ENCODE results near the gene HMGCS1.

The HMGCS1 gene

GRCh38 chr5:43275391-43275790 is 37.8 kb downstream of the HMGCS1 start:
- H3K4me2 ChIP-seq (ENCODE audit: insufficient read depth, low read length, poor library complexity, severe bottlenecking) = no peak overlapping the region
- H3K23ac ChIP-seq (ENCODE audit: low read depth, low read length, poor library complexity) = no peak overlapping the region
- no peak overlapping the region for H2BK120ac ChIP-seq (ENCODE audit: low read depth, low read length)
- no peak overlapping the region for H2BK5ac ChIP-seq (ENCODE audit: low read length)
- peaks cover 0 to 2% of the 10 kb centered on the region in 2 donors for H3K9me3 ChIP-seq (replicated peaks in 1 of 2; ENCODE audit: control insufficient read depth in 2 of 2, insufficient read depth in 1 of 2, low read depth in 1 of 2, low read length in 2 of 2)
- no peak overlapping the region for H3K27ac ChIP-seq (replicated peaks; ENCODE audit: low read length)
- H2BK15ac ChIP-seq (ENCODE audit: low read length) = no peak overlapping the region
- H3K18ac ChIP-seq (ENCODE audit: low read length) = no peak overlapping the region
- no peak overlapping the region for H2BK12ac ChIP-seq (ENCODE audit: low read length)
- no peak overlapping the region for H4K91ac ChIP-seq (ENCODE audit: low read depth, low read length, poor library complexity)
- no peak overlapping the region for H3K4ac ChIP-seq (ENCODE audit: low read length)
- H4K8ac ChIP-seq (ENCODE audit: low read depth, low read length) = no peak overlapping the region
- DNase-seq (ENCODE audit: low spot score) = no peak
- WGBS, 2 donors (ENCODE audit: extremely low coverage in 2 of 2, insufficient read length in 2 of 2, insufficient replicate concordance in 1 of 2) = no CpG with 5 or more reads among the region's 4 CpGs
- H3K27me3 ChIP-seq (ENCODE audit: control insufficient read depth in 3 of 3, insufficient read depth in 3 of 3, low read depth in 1 of 3, low read length in 3 of 3) = peaks cover 0 to 10% (median 0%) of the 10 kb centered on the region in 3 experiments
- H3K9ac ChIP-seq (ENCODE audit: low read depth, low read length, poor library complexity) = no peak overlapping the region
- no peak overlapping the region for H2AK5ac ChIP-seq (ENCODE audit: low read depth, low read length)
- no peaks in the 10 kb centered on the region for H3K79me1 ChIP-seq (ENCODE audit: low read depth, low read length)
- no peak overlapping the region for H3K4me3 ChIP-seq (ENCODE audit: low read length in 2 of 2)
- no peak overlapping the region for H3K14ac ChIP-seq (ENCODE audit: low read length)
- no peaks in the 10 kb centered on the region for H3K36me3 ChIP-seq (replicated peaks in 1 of 2; ENCODE audit: control insufficient read depth in 2 of 2, insufficient read depth in 2 of 2, low read length in 2 of 2)
- no peak overlapping the region for H2AFZ ChIP-seq (ENCODE audit: low read length)
- H3K4me1 ChIP-seq (ENCODE audit: control insufficient read depth in 2 of 2, insufficient read depth in 1 of 2, low read depth in 1 of 2, low read length in 2 of 2) = peaks cover 0 to 3% of the 10 kb centered on the region in 2 donors

- H2BK12ac ChIP-seq (ENCODE audit: low read length) = no peak overlapping the region
- H3K4me2 ChIP-seq (ENCODE audit: insufficient read depth, low read length, poor library complexity, severe bottlenecking) = no peak overlapping the region
- no peak overlapping the region for H3K14ac ChIP-seq (ENCODE audit: low read length)
- WGBS, 2 donors (ENCODE audit: extremely low coverage in 2 of 2, insufficient read length in 2 of 2, insufficient replicate concordance in 1 of 2) = no CpG with 5 or more reads among the region's 7 CpGs
- H3K27ac ChIP-seq (replicated peaks; ENCODE audit: low read length) = no peak overlapping the region
- no peak overlapping the region for H2BK15ac ChIP-seq (ENCODE audit: low read length)
- peaks cover 0 to 3% of the 10 kb centered on the region in 2 donors for H3K4me1 ChIP-seq (ENCODE audit: control insufficient read depth in 2 of 2, insufficient read depth in 1 of 2, low read depth in 1 of 2, low read length in 2 of 2)
- no peak overlapping the region for H4K91ac ChIP-seq (ENCODE audit: low read depth, low read length, poor library complexity)
- peaks cover 0 to 10% (median 0%) of the 10 kb centered on the region in 3 experiments for H3K27me3 ChIP-seq (ENCODE audit: control insufficient read depth in 3 of 3, insufficient read depth in 3 of 3, low read depth in 1 of 3, low read length in 3 of 3)
- no peaks in the 10 kb centered on the region for H3K36me3 ChIP-seq (replicated peaks in 1 of 2; ENCODE audit: control insufficient read depth in 2 of 2, insufficient read depth in 2 of 2, low read length in 2 of 2)
- H3K4ac ChIP-seq (ENCODE audit: low read length) = no peak overlapping the region
- no peak overlapping the region for H2AK5ac ChIP-seq (ENCODE audit: low read depth, low read length)
- no peak overlapping the region for H2AFZ ChIP-seq (ENCODE audit: low read length)
- H3K4me3 ChIP-seq (ENCODE audit: low read length in 2 of 2) = no peak overlapping the region
- no peak overlapping the region for H3K9ac ChIP-seq (ENCODE audit: low read depth, low read length, poor library complexity)
- H3K9me3 ChIP-seq (replicated peaks in 1 of 2; ENCODE audit: control insufficient read depth in 2 of 2, insufficient read depth in 1 of 2, low read depth in 1 of 2, low read length in 2 of 2) = peaks cover 0 to 2% of the 10 kb centered on the region in 2 donors
- H2BK120ac ChIP-seq (ENCODE audit: low read depth, low read length) = no peak overlapping the region
- H4K8ac ChIP-seq (ENCODE audit: low read depth, low read length) = no peak overlapping the region
- H3K18ac ChIP-seq (ENCODE audit: low read length) = no peak overlapping the region
- no peak overlapping the region for H2BK5ac ChIP-seq (ENCODE audit: low read length)
- no peak overlapping the region for H3K23ac ChIP-seq (ENCODE audit: low read depth, low read length, poor library complexity)
- H3K79me1 ChIP-seq (ENCODE audit: low read depth, low read length) = no peaks in the 10 kb centered on the region
- no peak for DNase-seq (ENCODE audit: low spot score)
Measured at GRCh38 chr5:43274435-43275114, 38.6 kb downstream of the HMGCS1 start.

- no peak overlapping the region for H3K9ac ChIP-seq (ENCODE audit: low read depth, low read length, poor library complexity)
- H2AFZ ChIP-seq (ENCODE audit: low read length) = no peak overlapping the region
- no peak overlapping the region for H3K18ac ChIP-seq (ENCODE audit: low read length)
- H3K27ac ChIP-seq (replicated peaks; ENCODE audit: low read length) = no peak overlapping the region
- H3K23ac ChIP-seq (ENCODE audit: low read depth, low read length, poor library complexity) = no peak overlapping the region
- H3K9me3 ChIP-seq (replicated peaks in 1 of 2; ENCODE audit: control insufficient read depth in 2 of 2, insufficient read depth in 1 of 2, low read depth in 1 of 2, low read length in 2 of 2) = peaks cover 0 to 2% of the 10 kb centered on the region in 2 donors
- no peak for DNase-seq (ENCODE audit: low spot score)
- H2AK5ac ChIP-seq (ENCODE audit: low read depth, low read length) = no peak overlapping the region
- H3K4me1 ChIP-seq (ENCODE audit: control insufficient read depth in 2 of 2, insufficient read depth in 1 of 2, low read depth in 1 of 2, low read length in 2 of 2) = peaks cover 0 to 3% of the 10 kb centered on the region in 2 donors
- H3K4me3 ChIP-seq (ENCODE audit: low read length in 2 of 2) = no peak overlapping the region
- H3K4me2 ChIP-seq (ENCODE audit: insufficient read depth, low read length, poor library complexity, severe bottlenecking) = no peak overlapping the region
- peaks cover 0 to 10% (median 0%) of the 10 kb centered on the region in 3 experiments for H3K27me3 ChIP-seq (ENCODE audit: control insufficient read depth in 3 of 3, insufficient read depth in 3 of 3, low read depth in 1 of 3, low read length in 3 of 3)
- H3K4ac ChIP-seq (ENCODE audit: low read length) = no peak overlapping the region
- H2BK5ac ChIP-seq (ENCODE audit: low read length) = no peak overlapping the region
- H4K8ac ChIP-seq (ENCODE audit: low read depth, low read length) = no peak overlapping the region
- no peak overlapping the region for H3K14ac ChIP-seq (ENCODE audit: low read length)
- no peaks in the 10 kb centered on the region for H3K79me1 ChIP-seq (ENCODE audit: low read depth, low read length)
- no peak overlapping the region for H4K91ac ChIP-seq (ENCODE audit: low read depth, low read length, poor library complexity)
- no peak overlapping the region for H2BK15ac ChIP-seq (ENCODE audit: low read length)
- no peaks in the 10 kb centered on the region for H3K36me3 ChIP-seq (replicated peaks in 1 of 2; ENCODE audit: control insufficient read depth in 2 of 2, insufficient read depth in 2 of 2, low read length in 2 of 2)
- no peak overlapping the region for H2BK12ac ChIP-seq (ENCODE audit: low read length)
- H2BK120ac ChIP-seq (ENCODE audit: low read depth, low read length) = no peak overlapping the region
Measured at GRCh38 chr5:43273552-43273951, 39.7 kb downstream of the HMGCS1 start.

GRCh38 chr5:43270645-43271044 is 42.6 kb downstream of the HMGCS1 start:
- Histone ChIP-seq H3K23ac (ENCODE audit: low read depth, low read length, poor library complexity) (no peak overlapping the region), H3K18ac (ENCODE audit: low read length) (no peak overlapping the region), H2BK120ac (ENCODE audit: low read depth, low read length) (no peak overlapping the region), H3K4ac (ENCODE audit: low read length) (no peak overlapping the region), H3K36me3 (replicated peaks in 1 of 2; ENCODE audit: control insufficient read depth in 2 of 2, insufficient read depth in 2 of 2, low read length in 2 of 2) (no peaks in the 10 kb centered on the region), H3K4me2 (ENCODE audit: insufficient read depth, low read length, poor library complexity, severe bottlenecking) (no peak overlapping the region), H3K9me3 (replicated peaks in 1 of 2; ENCODE audit: control insufficient read depth in 2 of 2, insufficient read depth in 1 of 2, low read depth in 1 of 2, low read length in 2 of 2) (peaks cover 0 to 4% of the 10 kb centered on the region in 2 donors), H3K9ac (ENCODE audit: low read depth, low read length, poor library complexity) (no peak overlapping the region), H3K79me1 (ENCODE audit: low read depth, low read length) (no peaks in the 10 kb centered on the region), H4K8ac (ENCODE audit: low read depth, low read length) (no peak overlapping the region), H2BK12ac (ENCODE audit: low read length) (no peak overlapping the region), H2BK15ac (ENCODE audit: low read length) (no peak overlapping the region), H2BK5ac (ENCODE audit: low read length) (no peak overlapping the region), H3K4me3 (ENCODE audit: low read length in 2 of 2) (no peak overlapping the region), H3K27ac (replicated peaks; ENCODE audit: low read length) (no peak overlapping the region), H3K4me1 (ENCODE audit: control insufficient read depth in 2 of 2, insufficient read depth in 1 of 2, low read depth in 1 of 2, low read length in 2 of 2) (peaks cover 0 to 3% of the 10 kb centered on the region in 2 donors), H2AK5ac (ENCODE audit: low read depth, low read length) (no peak overlapping the region), H4K91ac (ENCODE audit: low read depth, low read length, poor library complexity) (no peak overlapping the region), H3K14ac (ENCODE audit: low read length) (no peak overlapping the region), H3K27me3 (ENCODE audit: control insufficient read depth in 3 of 3, insufficient read depth in 3 of 3, low read depth in 1 of 3, low read length in 3 of 3) (peaks cover 0 to 10% (median 0%) of the 10 kb centered on the region in 3 experiments), H2AFZ (ENCODE audit: low read length) (no peak overlapping the region)
- no peak for DNase-seq (ENCODE audit: low spot score)
- no CpG with 5 or more reads among the region's 1 CpG for WGBS, 2 donors (ENCODE audit: extremely low coverage in 2 of 2, insufficient read length in 2 of 2, insufficient replicate concordance in 1 of 2)
